ENCODE measurements around the gene IFNA4.
A peak's percentile ranks its signal among the peaks of the same experiment; 100 is the strongest.

Gene IFNA4

GRCh38 chr9:21165516-21165915 is 21.9 kb downstream of the IFNA4 start:
- H3K36me3 ChIP-seq (replicated peaks; ENCODE audit: low read depth, low read length) = no peaks in the 10 kb centered on the region
- no peak overlapping the region for H3K9ac ChIP-seq (ENCODE audit: low read length)
- no peaks in the 10 kb centered on the region for H3K9me3 ChIP-seq (ENCODE audit: insufficient read depth, low read length)
- H2AFZ ChIP-seq (ENCODE audit: low read depth, low read length) = no peak overlapping the region
- TF ChIP-seq CTCF (IDR thresholded peaks at IDR 0.05; ENCODE audit: low read depth, low read length) (no peak), EZH2phosphoT487 (IDR thresholded peaks at IDR 0.05; ENCODE audit: low read depth) (no peak)
- no peak overlapping the region for H3K4me3 ChIP-seq (ENCODE audit: low read length)
- no peaks in the 10 kb centered on the region for H3K79me2 ChIP-seq (ENCODE audit: low read length)
- H3K27me3 ChIP-seq (ENCODE audit: low read depth, low read length) = peaks cover 7% of the 10 kb centered on the region
- no peaks in the 10 kb centered on the region for H4K20me1 ChIP-seq (ENCODE audit: insufficient read depth, low read length)
- H3K27ac ChIP-seq (ENCODE audit: low read length) = no peak overlapping the region
- H3K4me2 ChIP-seq (ENCODE audit: low read length) = no peak overlapping the region
- H3K4me1 ChIP-seq (ENCODE audit: low read length) = no peaks in the 10 kb centered on the region

- TF ChIP-seq CTCF (IDR thresholded peaks at IDR 0.05; ENCODE audit: low read depth, low read length) = no peak
- TF ChIP-seq EZH2phosphoT487 (IDR thresholded peaks at IDR 0.05; ENCODE audit: low read depth) = no peak
- Histone ChIP-seq H3K4me2 (ENCODE audit: low read length) (no peak overlapping the region), H3K27me3 (ENCODE audit: low read depth, low read length) (peaks cover 21% of the 10 kb centered on the region), H3K27ac (ENCODE audit: low read length) (no peak overlapping the region), H3K9me3 (ENCODE audit: insufficient read depth, low read length) (no peaks in the 10 kb centered on the region), H4K20me1 (ENCODE audit: insufficient read depth, low read length) (no peaks in the 10 kb centered on the region), H3K4me1 (ENCODE audit: low read length) (no peaks in the 10 kb centered on the region), H3K79me2 (ENCODE audit: low read length) (no peaks in the 10 kb centered on the region), H3K36me3 (replicated peaks; ENCODE audit: low read depth, low read length) (no peaks in the 10 kb centered on the region), H3K4me3 (ENCODE audit: low read length) (no peak overlapping the region), H3K9ac (ENCODE audit: low read length) (no peak overlapping the region), H2AFZ (ENCODE audit: low read depth, low read length) (no peak overlapping the region)
Measured at GRCh38 chr9:21160178-21160577, 27.2 kb downstream of the IFNA4 start.

DNA sequence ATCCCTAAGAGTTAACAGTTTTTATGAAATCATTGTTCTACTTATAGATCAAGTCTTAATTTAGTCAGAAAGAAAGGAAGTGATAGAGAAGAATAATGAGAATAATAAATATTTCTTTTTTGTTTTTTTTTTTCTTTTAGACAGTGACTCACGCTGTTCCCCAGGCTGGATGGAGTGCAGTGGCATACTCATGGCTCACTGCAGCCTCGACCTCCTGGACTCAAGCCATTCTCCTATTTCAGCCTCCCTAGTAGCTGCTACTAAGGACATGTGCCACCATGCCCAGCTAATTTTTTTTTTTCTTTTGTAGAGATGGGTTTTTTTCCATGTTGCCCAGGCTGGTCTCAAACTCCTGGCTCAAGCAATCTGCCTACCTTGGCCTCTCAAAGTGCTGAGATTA is 31.9 kb downstream of the IFNA4 start:
- no peak for TF ChIP-seq EZH2phosphoT487 (IDR thresholded peaks at IDR 0.05; ENCODE audit: low read depth)
- TF ChIP-seq CTCF (IDR thresholded peaks at IDR 0.05; ENCODE audit: low read depth, low read length) = no peak

GRCh38 chr9:21154018-21154608 is 33.3 kb downstream of the IFNA4 start:
- H3K4me3 ChIP-seq (ENCODE audit: low read length) = no peak overlapping the region
- no peaks in the 10 kb centered on the region for H3K36me3 ChIP-seq (replicated peaks; ENCODE audit: low read depth, low read length)
- H3K4me1 ChIP-seq (ENCODE audit: low read length) = peaks cover 4% of the 10 kb centered on the region; the same call in 1 of the 2 replicates
- TF ChIP-seq CTCF (IDR thresholded peaks at IDR 0.05; ENCODE audit: low read depth, low read length) (peak; percentile 74), EZH2phosphoT487 (IDR thresholded peaks at IDR 0.05; ENCODE audit: low read depth) (no peak)
- H3K9ac ChIP-seq (ENCODE audit: low read length) = no peak overlapping the region
- peak overlapping the region; percentile 45 for H3K4me2 ChIP-seq (ENCODE audit: low read length)
- H3K9me3 ChIP-seq (ENCODE audit: insufficient read depth, low read length) = no peaks in the 10 kb centered on the region
- H4K20me1 ChIP-seq (ENCODE audit: insufficient read depth, low read length) = no peaks in the 10 kb centered on the region
- no peaks in the 10 kb centered on the region for H3K79me2 ChIP-seq (ENCODE audit: low read length)
- H3K27me3 ChIP-seq (ENCODE audit: low read depth, low read length) = peaks cover 49% of the 10 kb centered on the region
- no peak overlapping the region for H3K27ac ChIP-seq (ENCODE audit: low read length)
- H2AFZ ChIP-seq (ENCODE audit: low read depth, low read length) = no peak overlapping the region

More for the DNA sequence above, 31.9 kb downstream of the IFNA4 start:
- Histone ChIP-seq H3K4me1 (ENCODE audit: low read length) (peaks cover 4% of the 10 kb centered on the region; the same call in 1 of the 2 replicates), H3K9me3 (ENCODE audit: insufficient read depth, low read length) (no peaks in the 10 kb centered on the region), H3K4me3 (ENCODE audit: low read length) (no peak overlapping the region), H3K79me2 (ENCODE audit: low read length) (no peaks in the 10 kb centered on the region), H3K9ac (ENCODE audit: low read length) (no peak overlapping the region), H4K20me1 (ENCODE audit: insufficient read depth, low read length) (no peaks in the 10 kb centered on the region), H3K4me2 (ENCODE audit: low read length) (no peak overlapping the region), H3K27me3 (ENCODE audit: low read depth, low read length) (peaks cover 47% of the 10 kb centered on the region), H3K36me3 (replicated peaks; ENCODE audit: low read depth, low read length) (no peaks in the 10 kb centered on the region), H2AFZ (ENCODE audit: low read depth, low read length) (no peak overlapping the region), H3K27ac (ENCODE audit: low read length) (no peak overlapping the region)

Data from OCI-LY3 (cell line).